ENCODE results near the gene FAM53B. TPM values are rescaled to one million over a fixed set of nuclear protein-coding genes. Genes with fewer than 3 reads are reported as not detected.

Gene FAM53B
- total and polyA plus RNA-seq, 4 experiments from 2014 or later: 7.3 to 60.7 (median 49.9) TPM

DNA sequence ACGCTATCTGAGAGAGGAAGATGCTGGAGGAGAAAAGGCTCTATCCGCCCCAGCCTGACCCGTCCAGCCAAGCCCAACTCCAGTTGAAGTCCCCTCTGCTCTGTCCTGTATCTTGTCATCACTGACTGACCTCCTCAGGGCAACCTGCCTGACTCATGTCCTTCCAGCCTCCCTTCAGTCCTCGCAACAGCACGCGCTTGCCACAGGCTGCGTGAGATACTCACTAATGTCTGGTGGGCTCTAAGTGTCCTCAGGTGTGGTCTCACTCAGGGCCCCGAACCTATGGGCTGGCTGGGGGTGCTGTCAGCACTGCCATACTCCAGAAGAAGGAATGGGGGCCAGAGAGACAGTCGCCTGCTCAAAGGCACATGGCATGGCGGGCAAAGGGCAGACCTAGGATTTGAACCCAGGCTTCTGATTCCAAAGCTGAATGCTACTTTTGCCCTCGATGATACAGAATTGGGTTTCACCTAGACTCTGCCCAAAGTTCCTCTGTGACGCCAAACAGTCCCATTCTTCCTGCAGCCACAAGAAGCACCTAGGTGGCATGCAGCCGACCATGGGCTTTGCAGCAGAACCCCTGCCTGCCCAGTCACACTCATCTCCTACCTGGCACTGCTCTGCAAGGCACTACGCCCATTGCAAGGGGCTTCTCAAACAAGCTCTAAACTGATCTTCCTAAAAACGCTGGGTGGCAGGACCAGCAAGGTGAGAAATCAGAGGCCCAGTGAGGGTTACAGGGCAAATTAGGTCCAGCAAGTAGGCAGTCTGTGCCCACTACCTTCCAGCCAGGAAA lies 8.5 kb downstream of the FAM53B start:
- no peak for DNase-seq
- ChIA-PET POLR2A (ENCODE audit: partially characterized antibody) (interaction anchor here (1.0 to 10.6 kb wide), 10 partner anchors 6 to 98 kb away, joined by 3 to 265 read pairs (median 10); no protein-coding TSS in a partner anchor), CTCF (ENCODE audit: partially characterized antibody) (interaction anchor here (1.1 to 18.1 kb wide), 3 partner anchors 13 to 89 kb away, joined by 4 to 556 read pairs (median 10); no protein-coding TSS in a partner anchor)
- intact Hi-C loops (cut with micrococcal nuclease): no loop called here
- peaks cover 11 to 20% of the 10 kb centered on the region in 2 donors for H3K36me3 Mint-ChIP-seq
- peak overlapping the region; percentile 85 to 96 (median 93) for H3K27ac Mint-ChIP-seq
- H3K27me3 Mint-ChIP-seq: no peaks in the 10 kb centered on the region
- Histone ChIP-seq H3K4me1 (ENCODE audit: insufficient read depth, low read length) (peaks cover 100% of the 10 kb centered on the region), H3K27me3 (ENCODE audit: insufficient read depth, low read length) (no peaks in the 10 kb centered on the region), H3K9me3 (ENCODE audit: control insufficient read depth in 1 of 2, low read length in 2 of 2) (no peaks in the 10 kb centered on the region), H3K27ac (ENCODE audit: low read depth, low read length) (peak overlapping the region; percentile 78), H3K36me3 (ENCODE audit: insufficient read depth, low read length) (no peaks in the 10 kb centered on the region), H3K4me3 (ENCODE audit: low read length in 2 of 2) (no peak overlapping the region)
- peaks cover 76 to 100% (median 90%) of the 10 kb centered on the region in 4 donors for H3K4me1 Mint-ChIP-seq
- no peaks in the 10 kb centered on the region for H3K9me3 Mint-ChIP-seq
- peak overlapping the region; percentile 46 to 93 (median 77) for H3K4me3 Mint-ChIP-seq

- ChIA-PET POLR2A (ENCODE audit: partially characterized antibody) (interaction anchor here (1.0 to 10.6 kb wide), 17 partner anchors 7 to 121 kb away, joined by 3 to 265 read pairs (median 5); partner anchors contain the start of gene EEF1AKMT2), CTCF (ENCODE audit: partially characterized antibody) (interaction anchor here (0.8 to 22.6 kb wide), 12 partner anchors 0 to 204 kb away, joined by 3 to 556 read pairs (median 4); no protein-coding TSS in a partner anchor)
- Histone ChIP-seq H3K27ac (ENCODE audit: low read depth, low read length) (peak overlapping the region; percentile 78), H3K9me3 (ENCODE audit: control insufficient read depth in 1 of 2, low read length in 2 of 2) (no peaks in the 10 kb centered on the region), H3K27me3 (ENCODE audit: insufficient read depth, low read length) (no peaks in the 10 kb centered on the region), H3K4me3 (ENCODE audit: low read length in 2 of 2) (peak overlapping the region in 1 of 2 donors; percentile 39), H3K36me3 (ENCODE audit: insufficient read depth, low read length) (no peaks in the 10 kb centered on the region), H3K4me1 (ENCODE audit: insufficient read depth, low read length) (peaks cover 100% of the 10 kb centered on the region)
- H3K27me3 Mint-ChIP-seq: no peaks in the 10 kb centered on the region
- H3K36me3 Mint-ChIP-seq: peaks cover 11 to 23% of the 10 kb centered on the region in 2 donors
- peak in 3 of 5 donors; percentile 26 to 73 (median 33) for DNase-seq
- peaks cover 76 to 100% (median 90%) of the 10 kb centered on the region in 4 donors for H3K4me1 Mint-ChIP-seq
- peak overlapping the region; percentile 72 to 93 (median 82) for H3K4me3 Mint-ChIP-seq
- H3K27ac Mint-ChIP-seq: peak overlapping the region; percentile 87 to 96 (median 94)
- intact Hi-C loops (cut with micrococcal nuclease): no loop called here
- H3K9me3 Mint-ChIP-seq: no peaks in the 10 kb centered on the region
These were observed 9.6 kb downstream of the FAM53B start for GRCh38 chr10:124734311-124735166.

GRCh38 chr10:124733571-124734245 lies 10.5 kb downstream of the FAM53B start:
- Histone ChIP-seq H3K9me3 (ENCODE audit: control insufficient read depth in 1 of 2, low read length in 2 of 2) (no peaks in the 10 kb centered on the region), H3K4me3 (ENCODE audit: low read length in 2 of 2) (peak overlapping the region; percentile 13 to 39), H3K27ac (ENCODE audit: low read depth, low read length) (peak overlapping the region; percentile 78), H3K4me1 (ENCODE audit: insufficient read depth, low read length) (peaks cover 100% of the 10 kb centered on the region), H3K27me3 (ENCODE audit: insufficient read depth, low read length) (no peaks in the 10 kb centered on the region), H3K36me3 (ENCODE audit: insufficient read depth, low read length) (no peaks in the 10 kb centered on the region)
- ChIA-PET CTCF (ENCODE audit: partially characterized antibody) (interaction anchor here (1.0 to 22.6 kb wide), 11 partner anchors 1 to 122 kb away, joined by 3 to 556 read pairs (median 4); no protein-coding TSS in a partner anchor), POLR2A (ENCODE audit: partially characterized antibody) (interaction anchor here (0.8 to 10.6 kb wide), 19 partner anchors 8 to 120 kb away, joined by 3 to 265 read pairs (median 5); partner anchors contain the start of gene EEF1AKMT2)
- Mint-ChIP-seq H3K4me1 (peaks cover 76 to 100% (median 90%) of the 10 kb centered on the region in 4 donors), H3K27ac (peak overlapping the region; percentile 87 to 96 (median 94)), H3K4me3 (peak overlapping the region; percentile 72 to 93 (median 82)), H3K27me3 (no peaks in the 10 kb centered on the region), H3K36me3 (peaks cover 13 to 29% of the 10 kb centered on the region in 2 donors), H3K9me3 (no peaks in the 10 kb centered on the region)
- intact Hi-C loops (cut with micrococcal nuclease): loop anchor here (1.0 kb wide), 1 partner anchor 8 kb away; no protein-coding TSS in a partner anchor
- DNase-seq: no peak

DNA sequence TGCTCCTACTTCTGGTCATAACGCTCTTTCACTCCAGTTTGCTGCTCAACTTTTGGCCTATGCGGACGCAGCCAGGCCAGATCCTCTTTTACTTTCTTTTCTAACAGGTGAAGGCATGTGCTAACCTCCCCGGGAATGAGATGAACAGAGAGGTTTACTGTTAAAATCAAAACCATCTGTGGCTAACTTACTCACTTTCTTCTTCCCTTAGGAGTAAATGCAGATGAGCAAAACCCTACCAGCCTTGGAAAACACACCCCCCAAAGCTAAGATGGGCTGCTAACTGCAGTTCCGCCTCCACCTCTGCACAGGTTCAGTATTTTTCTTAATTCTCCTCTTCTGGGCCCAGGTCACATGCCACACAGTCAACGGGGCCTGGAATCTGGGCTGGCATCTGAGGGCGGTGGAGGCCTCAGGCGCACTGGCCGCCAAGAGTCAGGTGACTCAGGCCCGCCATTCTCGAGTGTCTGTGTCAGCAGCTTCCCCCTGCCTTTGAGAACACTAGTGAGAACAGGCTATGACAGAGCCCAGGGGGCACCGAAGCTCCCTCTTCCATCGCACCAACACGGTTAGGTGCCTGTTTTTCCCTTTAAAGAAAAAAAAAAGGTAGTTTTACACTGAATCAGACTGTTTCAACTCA lies 11.1 kb downstream of the FAM53B start:
- peak overlapping the region; percentile 72 to 93 (median 80) for H3K4me3 Mint-ChIP-seq
- Histone ChIP-seq H3K4me3 (ENCODE audit: low read length in 2 of 2) (peak overlapping the region; percentile 9 to 15), H3K27me3 (ENCODE audit: insufficient read depth, low read length) (no peaks in the 10 kb centered on the region), H3K27ac (ENCODE audit: low read depth, low read length) (peak overlapping the region; percentile 78), H3K4me1 (ENCODE audit: insufficient read depth, low read length) (peaks cover 100% of the 10 kb centered on the region), H3K9me3 (ENCODE audit: control insufficient read depth in 1 of 2, low read length in 2 of 2) (no peaks in the 10 kb centered on the region), H3K36me3 (ENCODE audit: insufficient read depth, low read length) (no peaks in the 10 kb centered on the region)
- peaks cover 77 to 100% (median 90%) of the 10 kb centered on the region in 4 donors for H3K4me1 Mint-ChIP-seq
- ChIA-PET POLR2A (ENCODE audit: partially characterized antibody) (interaction anchor here (0.8 to 10.6 kb wide), 12 partner anchors 9 to 101 kb away, joined by 3 to 265 read pairs (median 6); no protein-coding TSS in a partner anchor), CTCF (ENCODE audit: partially characterized antibody) (interaction anchor here (0.7 to 22.6 kb wide), 10 partner anchors 1 to 195 kb away, joined by 3 to 556 read pairs (median 6); no protein-coding TSS in a partner anchor)
- peak; percentile 37 to 77 (median 48) for DNase-seq
- intact Hi-C loops (cut with micrococcal nuclease): loop anchor here (1.0 kb wide), 1 partner anchor 8 kb away; no protein-coding TSS in a partner anchor
- peak overlapping the region; percentile 87 to 96 (median 94) for H3K27ac Mint-ChIP-seq
- no peaks in the 10 kb centered on the region for H3K9me3 Mint-ChIP-seq
- peaks cover 18 to 34% of the 10 kb centered on the region in 2 donors for H3K36me3 Mint-ChIP-seq
- no peaks in the 10 kb centered on the region for H3K27me3 Mint-ChIP-seq

DNA sequence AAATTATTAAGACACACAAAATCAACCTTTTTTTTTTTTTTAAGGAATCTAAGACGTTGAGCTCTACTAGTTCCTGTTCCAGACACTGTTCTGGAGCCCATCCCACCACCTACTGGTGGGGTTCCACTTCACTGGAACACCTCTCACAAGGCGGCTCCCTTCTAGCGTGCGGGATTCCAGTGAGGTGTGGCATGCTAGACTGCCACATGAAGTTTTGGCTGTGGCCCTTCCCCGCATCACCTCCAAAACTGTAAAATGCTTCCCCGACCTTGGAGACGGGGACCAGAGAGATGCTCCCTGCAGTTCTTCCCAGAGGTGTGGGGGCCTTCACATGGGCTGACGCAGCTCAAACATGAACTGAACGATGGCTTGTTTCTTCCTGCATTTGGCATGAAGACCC lies 12.6 kb downstream of the FAM53B start:
- peak overlapping the region; percentile 60 to 96 (median 93) for H3K27ac Mint-ChIP-seq
- Histone ChIP-seq H3K27me3 (ENCODE audit: insufficient read depth, low read length) (no peaks in the 10 kb centered on the region), H3K27ac (ENCODE audit: low read depth, low read length) (peak overlapping the region; percentile 78), H3K36me3 (ENCODE audit: insufficient read depth, low read length) (no peaks in the 10 kb centered on the region), H3K9me3 (ENCODE audit: control insufficient read depth in 1 of 2, low read length in 2 of 2) (no peaks in the 10 kb centered on the region), H3K4me3 (ENCODE audit: low read length in 2 of 2) (no peak overlapping the region), H3K4me1 (ENCODE audit: insufficient read depth, low read length) (peaks cover 100% of the 10 kb centered on the region)
- no peak for DNase-seq
- no peaks in the 10 kb centered on the region for H3K9me3 Mint-ChIP-seq
- CTCF ChIA-PET (ENCODE audit: partially characterized antibody): interaction anchor here (0.6 to 22.6 kb wide), 10 partner anchors 3 to 1898 kb away, joined by 3 to 556 read pairs (median 3); no protein-coding TSS in a partner anchor
- no peaks in the 10 kb centered on the region for H3K27me3 Mint-ChIP-seq
- H3K4me1 Mint-ChIP-seq: peaks cover 76 to 100% (median 89%) of the 10 kb centered on the region in 4 donors
- peak overlapping the region in 5 of 8 donors; percentile 8 to 85 (median 75) for H3K4me3 Mint-ChIP-seq
- H3K36me3 Mint-ChIP-seq: peaks cover 14 to 34% of the 10 kb centered on the region in 2 donors
- intact Hi-C loops (cut with micrococcal nuclease): no loop called here
- POLR2A ChIA-PET (ENCODE audit: partially characterized antibody): interaction anchor here (3.9 to 20.9 kb wide), 5 partner anchors 10 to 82 kb away, joined by 19 to 544 read pairs (median 74); no protein-coding TSS in a partner anchor

Data from CD4-positive, alpha-beta memory T cell (primary cell).